ENCODE data around the gene SLC22A12.

Gene SLC22A12

GRCh38 chr11:64638018-64638665, 47.1 kb downstream of the SLC22A12 start:
- in situ Hi-C loops (cut with HindIII; ENCODE audit: low pct_ligation_motif_present, low pct_unique_long_range_greater_than_20kb, low sequenced_read_pairs) = no loop called here
- DNase-seq = no peak

- in situ Hi-C loops (cut with HindIII; ENCODE audit: low pct_ligation_motif_present, low pct_unique_long_range_greater_than_20kb, low sequenced_read_pairs) = no loop called here
- no peak for DNase-seq
These were observed 47.8 kb downstream of the SLC22A12 start for GRCh38 chr11:64638829-64639228.

- no peak for DNase-seq
- in situ Hi-C loops (cut with HindIII; ENCODE audit: low pct_ligation_motif_present, low pct_unique_long_range_greater_than_20kb, low sequenced_read_pairs) = no loop called here
These were observed 48.9 kb downstream of the SLC22A12 start for GRCh38 chr11:64639885-64640284.

GRCh38 chr11:64641596-64642417, 50.8 kb downstream of the SLC22A12 start:
- in situ Hi-C loops (cut with HindIII; ENCODE audit: low pct_ligation_motif_present, low pct_unique_long_range_greater_than_20kb, low sequenced_read_pairs) = no loop called here
- DNase-seq = no peak

- DNase-seq = no peak
- in situ Hi-C loops (cut with HindIII; ENCODE audit: low pct_ligation_motif_present, low pct_unique_long_range_greater_than_20kb, low sequenced_read_pairs) = no loop called here
These were observed 51.4 kb downstream of the SLC22A12 start for GRCh38 chr11:64642418-64642735.

GRCh38 chr11:64642871-64643255, 51.8 kb downstream of the SLC22A12 start:
- in situ Hi-C loops (cut with HindIII; ENCODE audit: low pct_ligation_motif_present, low pct_unique_long_range_greater_than_20kb, low sequenced_read_pairs) = no loop called here
- DNase-seq = no peak

GRCh38 chr11:64643256-64643881, 52.3 kb downstream of the SLC22A12 start:
- DNase-seq = no peak

GRCh38 chr11:64643920-64644646, 53.1 kb downstream of the SLC22A12 start:
- in situ Hi-C loops (cut with HindIII; ENCODE audit: low pct_ligation_motif_present, low pct_unique_long_range_greater_than_20kb, low sequenced_read_pairs) = no loop called here
- no peak for DNase-seq

More at GRCh38 chr11:64643256-64643881, 52.3 kb downstream of the SLC22A12 start:
- in situ Hi-C loops (cut with HindIII; ENCODE audit: low pct_ligation_motif_present, low pct_unique_long_range_greater_than_20kb, low sequenced_read_pairs) = no loop called here

- peak; percentile 5 for DNase-seq
- in situ Hi-C loops (cut with HindIII; ENCODE audit: low pct_ligation_motif_present, low pct_unique_long_range_greater_than_20kb, low sequenced_read_pairs) = no loop called here
These were observed 53.7 kb downstream of the SLC22A12 start for GRCh38 chr11:64644647-64645275.

GRCh38 chr11:64647019-64647779, 56.2 kb downstream of the SLC22A12 start:
- DNase-seq = no peak
- in situ Hi-C loops (cut with HindIII; ENCODE audit: low pct_ligation_motif_present, low pct_unique_long_range_greater_than_20kb, low sequenced_read_pairs) = no loop called here

GRCh38 chr11:64648551-64648950, 57.5 kb downstream of the SLC22A12 start:
- in situ Hi-C loops (cut with HindIII; ENCODE audit: low pct_ligation_motif_present, low pct_unique_long_range_greater_than_20kb, low sequenced_read_pairs) = no loop called here
- DNase-seq = no peak

GRCh38 chr11:64649291-64649697, 58.3 kb downstream of the SLC22A12 start:
- DNase-seq = peak; percentile 8
- in situ Hi-C loops (cut with HindIII; ENCODE audit: low pct_ligation_motif_present, low pct_unique_long_range_greater_than_20kb, low sequenced_read_pairs) = no loop called here

- in situ Hi-C loops (cut with HindIII; ENCODE audit: low pct_ligation_motif_present, low pct_unique_long_range_greater_than_20kb, low sequenced_read_pairs) = no loop called here
- peak; percentile 31 for DNase-seq
These were observed 60.0 kb downstream of the SLC22A12 start for GRCh38 chr11:64650923-64651523.

All from ACHN (cell line).